Measurements from ENCODE around the gene DACT2. TPM values are rescaled to one million over a fixed set of nuclear protein-coding genes. Genes with fewer than 3 reads are reported as not detected.

Gene DACT2
- total RNA-seq, 1 donor from 2014 or later: 0.84 TPM

DNA sequence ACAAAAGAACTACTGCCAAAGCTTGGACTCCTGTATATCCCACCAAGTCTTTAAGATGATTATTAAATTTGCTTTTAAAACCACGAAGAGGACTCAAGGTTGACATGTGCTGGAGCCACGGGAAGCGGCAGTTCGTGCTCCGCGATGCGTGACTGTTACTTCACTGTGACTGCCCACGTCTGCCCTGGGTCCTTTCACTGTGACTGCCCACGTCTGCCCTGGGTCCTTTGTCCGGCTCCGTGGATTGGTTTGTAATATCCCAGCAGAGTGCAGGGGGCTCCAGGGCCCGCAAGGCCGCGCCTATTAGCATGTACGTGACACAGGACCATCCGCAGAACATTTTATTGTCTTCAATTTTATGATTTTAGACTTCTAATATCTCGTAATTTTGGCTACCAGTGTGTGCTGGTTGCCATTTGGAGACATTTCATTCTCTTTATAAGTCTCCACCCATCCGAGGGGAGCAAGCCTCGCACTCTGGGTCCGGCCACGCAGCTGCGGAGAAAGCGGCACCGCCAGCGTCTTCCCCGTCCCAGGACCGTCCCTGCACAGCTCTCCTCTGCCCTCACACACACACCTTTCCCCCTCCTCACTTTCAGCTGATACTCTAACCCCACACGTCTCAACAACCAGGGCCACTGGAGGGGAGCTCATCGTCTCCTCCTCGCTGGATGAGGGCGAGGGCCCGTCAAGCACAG lies 42.9 kb downstream of the DACT2 start:
- TF ChIP-seq, protein P1, sequence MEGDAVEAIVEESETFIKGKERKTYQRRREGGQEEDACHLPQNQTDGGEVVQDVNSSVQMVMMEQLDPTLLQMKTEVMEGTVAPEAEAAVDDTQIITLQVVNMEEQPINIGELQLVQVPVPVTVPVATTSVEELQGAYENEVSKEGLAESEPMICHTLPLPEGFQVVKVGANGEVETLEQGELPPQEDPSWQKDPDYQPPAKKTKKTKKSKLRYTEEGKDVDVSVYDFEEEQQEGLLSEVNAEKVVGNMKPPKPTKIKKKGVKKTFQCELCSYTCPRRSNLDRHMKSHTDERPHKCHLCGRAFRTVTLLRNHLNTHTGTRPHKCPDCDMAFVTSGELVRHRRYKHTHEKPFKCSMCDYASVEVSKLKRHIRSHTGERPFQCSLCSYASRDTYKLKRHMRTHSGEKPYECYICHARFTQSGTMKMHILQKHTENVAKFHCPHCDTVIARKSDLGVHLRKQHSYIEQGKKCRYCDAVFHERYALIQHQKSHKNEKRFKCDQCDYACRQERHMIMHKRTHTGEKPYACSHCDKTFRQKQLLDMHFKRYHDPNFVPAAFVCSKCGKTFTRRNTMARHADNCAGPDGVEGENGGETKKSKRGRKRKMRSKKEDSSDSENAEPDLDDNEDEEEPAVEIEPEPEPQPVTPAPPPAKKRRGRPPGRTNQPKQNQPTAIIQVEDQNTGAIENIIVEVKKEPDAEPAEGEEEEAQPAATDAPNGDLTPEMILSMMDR (IDR thresholded peaks at IDR 0.05; ENCODE audit: insufficient read depth, low read length, poor library complexity, severe bottlenecking): no peak
- H3K36me3 ChIP-seq (ENCODE audit: control insufficient read depth, insufficient read depth, low read length): no peaks in the 10 kb centered on the region
- no peak for DNase-seq (ENCODE audit: low read depth)
- H3K27me3 ChIP-seq (ENCODE audit: control insufficient read depth, insufficient read depth, low read length): peaks cover 9% of the 10 kb centered on the region
- no peak overlapping the region for H3K4me3 ChIP-seq (ENCODE audit: low read depth, low read length)

DNA sequence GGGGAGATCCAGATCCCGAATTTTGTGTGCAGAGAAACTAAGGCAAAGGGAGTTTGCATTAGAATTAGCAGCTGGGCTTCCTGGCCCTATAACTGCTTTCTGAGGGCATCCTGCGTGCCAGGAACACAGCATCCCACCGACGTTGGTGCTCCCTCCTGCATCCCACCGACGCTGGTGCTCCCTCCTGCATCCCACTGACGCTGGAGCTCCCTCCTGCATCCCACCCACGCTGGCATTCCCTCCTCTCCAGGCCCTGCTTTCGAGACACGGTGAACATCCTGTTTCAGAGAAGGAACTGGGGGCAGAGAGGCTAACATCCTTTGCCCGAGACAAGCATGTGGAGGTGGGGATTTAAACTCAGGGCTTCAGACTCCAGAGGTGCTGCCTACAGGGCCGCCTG lies 44.4 kb downstream of the DACT2 start:
- Histone ChIP-seq H3K36me3 (ENCODE audit: control insufficient read depth, insufficient read depth, low read length) (no peaks in the 10 kb centered on the region), H3K4me3 (ENCODE audit: low read depth, low read length) (no peak overlapping the region), H3K27me3 (ENCODE audit: control insufficient read depth, insufficient read depth, low read length) (peaks cover 5% of the 10 kb centered on the region)
- TF ChIP-seq, protein P1 (IDR thresholded peaks at IDR 0.05; ENCODE audit: insufficient read depth, low read length, poor library complexity, severe bottlenecking): no peak
- DNase-seq (ENCODE audit: low read depth): no peak

DNA sequence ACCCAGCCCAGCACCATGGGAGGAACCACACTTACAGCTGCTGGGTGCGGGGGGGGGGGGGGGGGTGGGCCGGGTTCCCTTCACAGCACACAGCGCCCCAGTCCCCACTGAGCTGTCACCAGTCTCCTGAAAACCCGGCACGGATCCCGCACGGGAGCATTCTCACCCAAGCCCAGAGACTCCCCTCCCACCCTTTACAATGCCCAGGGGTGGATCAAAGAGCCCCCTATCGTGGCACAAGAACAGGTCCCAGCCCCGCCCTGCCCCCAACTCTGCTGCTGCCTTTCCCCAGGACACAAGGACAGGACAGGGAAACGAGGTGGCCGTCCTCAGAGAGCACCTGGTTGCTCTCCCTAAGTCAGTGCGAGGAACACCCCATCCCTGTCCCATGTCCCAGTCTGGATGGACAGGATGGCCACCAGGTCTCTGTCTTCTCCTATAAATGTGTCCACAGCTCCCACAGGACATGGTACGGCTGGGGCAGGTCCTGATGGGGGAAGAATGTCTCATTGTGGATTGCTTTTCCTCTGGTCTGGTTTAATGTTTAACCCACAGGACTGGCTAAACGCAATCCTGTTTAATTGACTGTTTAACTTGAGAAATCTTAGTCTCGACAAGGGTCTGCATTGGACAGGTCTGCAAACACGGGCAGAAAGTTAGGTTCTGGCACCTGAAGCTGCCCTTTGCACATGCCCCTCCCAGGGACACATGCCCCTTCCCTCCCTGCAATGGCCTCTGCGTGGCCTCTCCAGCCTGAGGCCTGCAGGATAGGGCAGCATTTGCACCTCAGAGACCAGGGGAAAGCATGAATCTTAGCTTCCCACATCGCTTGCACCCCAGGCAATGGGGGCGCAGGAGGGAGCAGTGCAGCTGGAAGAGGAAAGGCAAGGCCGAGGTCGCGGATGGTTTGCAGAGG lies 45.3 kb downstream of the DACT2 start:
- no peak overlapping the region for H3K4me3 ChIP-seq (ENCODE audit: low read depth, low read length)
- TF ChIP-seq, protein P1 (IDR thresholded peaks at IDR 0.05; ENCODE audit: insufficient read depth, low read length, poor library complexity, severe bottlenecking): no peak
- H3K36me3 ChIP-seq (ENCODE audit: control insufficient read depth, insufficient read depth, low read length): no peaks in the 10 kb centered on the region
- peaks cover 5% of the 10 kb centered on the region for H3K27me3 ChIP-seq (ENCODE audit: control insufficient read depth, insufficient read depth, low read length)
- DNase-seq (ENCODE audit: low read depth): peak; percentile 62

GRCh38 chr6:168273441-168274036 lies 46.0 kb downstream of the DACT2 start:
- TF ChIP-seq, protein P1 (IDR thresholded peaks at IDR 0.05; ENCODE audit: insufficient read depth, low read length, poor library complexity, severe bottlenecking): no peak
- no peaks in the 10 kb centered on the region for H3K36me3 ChIP-seq (ENCODE audit: control insufficient read depth, insufficient read depth, low read length)
- peaks cover 3% of the 10 kb centered on the region for H3K27me3 ChIP-seq (ENCODE audit: control insufficient read depth, insufficient read depth, low read length)
- no peak overlapping the region for H3K4me3 ChIP-seq (ENCODE audit: low read depth, low read length)
- DNase-seq (ENCODE audit: low read depth): no peak

DNA sequence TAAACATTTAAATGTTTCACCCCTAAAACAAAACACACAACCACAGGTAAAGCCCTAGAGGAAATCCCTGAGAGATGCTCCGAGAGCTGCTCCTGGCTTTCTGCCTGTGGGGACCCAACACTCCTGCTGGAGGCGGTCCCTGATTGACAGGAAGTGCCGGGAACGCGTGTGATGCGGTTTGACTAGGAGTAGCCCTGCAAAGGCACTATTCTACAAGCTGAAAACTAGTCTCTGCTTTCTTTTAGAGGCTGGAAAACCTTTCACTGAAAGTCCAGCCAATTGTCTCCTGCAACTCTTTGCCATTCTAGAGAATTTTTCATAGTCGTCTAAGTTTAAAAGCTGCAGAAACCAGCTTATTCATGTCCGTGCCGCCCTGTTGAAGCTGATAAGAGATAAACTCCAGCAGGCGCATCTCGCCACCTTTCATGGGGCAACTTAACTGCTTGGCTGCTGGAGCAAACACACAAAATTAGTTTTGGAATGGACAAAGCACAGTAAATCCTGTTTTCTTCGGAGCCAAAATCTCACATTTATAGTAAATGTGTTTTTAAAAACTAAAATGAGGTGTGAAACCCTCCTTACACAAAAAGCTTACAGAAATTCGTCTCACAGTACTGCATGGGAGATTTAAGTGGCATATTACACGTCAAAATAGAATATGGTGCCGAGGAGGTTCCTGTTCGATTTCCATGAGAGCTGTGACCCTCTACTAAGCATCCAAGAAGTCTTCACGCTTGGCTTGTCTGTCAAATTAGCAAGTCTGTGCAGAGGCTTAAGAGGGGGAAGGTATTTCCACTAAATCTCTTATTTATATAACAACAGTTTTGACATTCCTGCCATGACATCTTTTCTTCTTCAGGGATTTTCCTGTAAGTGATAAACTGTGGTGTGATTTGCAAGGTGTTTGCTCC lies 46.9 kb downstream of the DACT2 start:
- no peak for DNase-seq (ENCODE audit: low read depth)
- peaks cover 3% of the 10 kb centered on the region for H3K27me3 ChIP-seq (ENCODE audit: control insufficient read depth, insufficient read depth, low read length)
- H3K36me3 ChIP-seq (ENCODE audit: control insufficient read depth, insufficient read depth, low read length): no peaks in the 10 kb centered on the region
- no peak overlapping the region for H3K4me3 ChIP-seq (ENCODE audit: low read depth, low read length)
- TF ChIP-seq, protein P1 (IDR thresholded peaks at IDR 0.05; ENCODE audit: insufficient read depth, low read length, poor library complexity, severe bottlenecking): no peak
